Right atrium auricular region (tissue), 2 donors: ENCODE data around the gene FABP2. TPM values are rescaled to one million over a fixed set of nuclear protein-coding genes. Genes with fewer than 3 reads are reported as not detected.
A peak's percentile ranks its signal among the peaks of the same experiment; 100 is the strongest.

ENCODE experiments used
- DNase-seq: peaks from one replicate; pipeline ENCODE4 v3.0.0-alpha.2; 2019; ENCODE audit warnings: low spot score
- H3K27ac ChIP-seq, 2 donors: fragments of 200-600 bp; sonication (generic); 1 replicate in 1 of 2; 2 replicates in 1 of 2; pipeline ENCODE4 v1.5.1; 2016 to 2019
- H3K27me3 ChIP-seq, 2 donors: fragments of 200-600 bp; sonication (generic); one replicate each; pipeline versions ENCODE4 v1.5.1 to v1.6.0; 2017 to 2019
- H3K36me3 ChIP-seq: fragments of 200-600 bp; sonication (generic); one replicate; pipeline ENCODE4 v1.5.1; 2016
- H3K4me1 ChIP-seq, 2 donors: fragments of 200-600 bp; sonication (generic); one replicate each; pipeline versions ENCODE4 v1.5.1 to v1.6.0; 2017 to 2019
- H3K4me3 ChIP-seq, 2 donors: fragments of 200-600 bp; sonication (generic); 1 replicate in 1 of 2; 2 replicates in 1 of 2; pipeline ENCODE4 v1.5.1; 2017 to 2019; ENCODE audit warnings: mild to moderate bottlenecking in 1 of 2, moderate library complexity in 1 of 2
- H3K9me3 ChIP-seq, 2 donors: fragments of 200-600 bp; sonication (generic); one replicate each; pipeline ENCODE4 v1.5.1; 2019
- total RNA-seq, 2 donors: library from RNA; depleted of rRNA; stranded (reverse); fragments of >200 nt; gene quantifications; one replicate each; pipeline ENCODE4 v1.1.0, GENCODE V29; 2016
- TF ChIP-seq, protein P1 (sequence below), 2 donors: fragments of 200-600 bp; sonication (generic); IDR thresholded peaks; one replicate each; pipeline ENCODE4 v1.5.1; 2019; ENCODE audit warnings: antibody characterized with exemption in 2 of 2

The FABP2 gene
- total RNA-seq, 2 donors from 2014 or later: 0.48 TPM; not detected in 1

DNA sequence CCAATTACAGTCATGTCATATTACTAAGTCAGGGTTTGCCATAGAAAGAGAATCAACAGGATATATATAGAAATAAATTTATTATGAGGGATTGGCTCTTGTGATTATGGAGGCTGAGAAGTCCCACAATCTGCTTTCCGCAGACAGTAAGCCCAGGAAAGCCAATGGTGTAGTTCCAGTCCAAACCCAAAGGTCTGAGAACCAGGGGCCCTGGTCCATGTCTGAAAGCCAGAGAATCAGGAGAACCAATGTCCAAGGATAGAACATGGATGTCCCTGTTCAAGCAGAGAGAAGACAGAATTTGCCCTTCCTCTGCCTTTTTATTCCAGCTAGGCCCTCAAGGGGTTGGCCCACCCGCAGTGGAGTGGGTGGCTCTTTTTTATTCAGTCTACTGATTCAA is 25.6 kb downstream of the FABP2 start:
- no peak for DNase-seq
- Histone ChIP-seq H3K36me3 (peaks cover 49% of the 10 kb centered on the region), H3K9me3 (no peaks in the 10 kb centered on the region)

DNA sequence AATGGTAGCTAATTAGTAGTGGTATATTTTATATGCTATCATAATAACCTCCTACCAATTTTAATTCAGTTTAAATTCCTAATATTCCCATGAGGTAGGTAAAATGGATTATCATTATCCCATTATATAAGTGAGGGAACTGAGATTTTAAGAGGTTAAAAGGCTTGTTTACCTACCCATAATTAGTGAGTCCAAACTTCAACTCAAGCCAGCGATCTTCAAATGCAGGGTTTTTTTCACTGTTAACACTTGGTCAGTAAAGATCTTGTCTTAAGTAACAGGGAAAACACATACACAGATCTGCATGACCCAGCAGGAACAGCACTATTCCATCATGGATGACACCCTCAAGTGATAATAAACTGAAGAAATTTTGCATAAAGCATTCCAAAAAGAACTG is 31.3 kb downstream of the FABP2 start:
- H3K27ac ChIP-seq: no peak overlapping the region

More for the DNA sequence above, 25.6 kb downstream of the FABP2 start:
- Histone ChIP-seq H3K27ac (no peak overlapping the region), H3K4me1 (peaks cover 0 to 26% of the 10 kb centered on the region in 2 donors), H3K27me3 (no peaks in the 10 kb centered on the region), H3K4me3 (no peak overlapping the region)
- TF ChIP-seq, protein P1, sequence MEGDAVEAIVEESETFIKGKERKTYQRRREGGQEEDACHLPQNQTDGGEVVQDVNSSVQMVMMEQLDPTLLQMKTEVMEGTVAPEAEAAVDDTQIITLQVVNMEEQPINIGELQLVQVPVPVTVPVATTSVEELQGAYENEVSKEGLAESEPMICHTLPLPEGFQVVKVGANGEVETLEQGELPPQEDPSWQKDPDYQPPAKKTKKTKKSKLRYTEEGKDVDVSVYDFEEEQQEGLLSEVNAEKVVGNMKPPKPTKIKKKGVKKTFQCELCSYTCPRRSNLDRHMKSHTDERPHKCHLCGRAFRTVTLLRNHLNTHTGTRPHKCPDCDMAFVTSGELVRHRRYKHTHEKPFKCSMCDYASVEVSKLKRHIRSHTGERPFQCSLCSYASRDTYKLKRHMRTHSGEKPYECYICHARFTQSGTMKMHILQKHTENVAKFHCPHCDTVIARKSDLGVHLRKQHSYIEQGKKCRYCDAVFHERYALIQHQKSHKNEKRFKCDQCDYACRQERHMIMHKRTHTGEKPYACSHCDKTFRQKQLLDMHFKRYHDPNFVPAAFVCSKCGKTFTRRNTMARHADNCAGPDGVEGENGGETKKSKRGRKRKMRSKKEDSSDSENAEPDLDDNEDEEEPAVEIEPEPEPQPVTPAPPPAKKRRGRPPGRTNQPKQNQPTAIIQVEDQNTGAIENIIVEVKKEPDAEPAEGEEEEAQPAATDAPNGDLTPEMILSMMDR (IDR thresholded peaks at IDR 0.05): no peak

DNA sequence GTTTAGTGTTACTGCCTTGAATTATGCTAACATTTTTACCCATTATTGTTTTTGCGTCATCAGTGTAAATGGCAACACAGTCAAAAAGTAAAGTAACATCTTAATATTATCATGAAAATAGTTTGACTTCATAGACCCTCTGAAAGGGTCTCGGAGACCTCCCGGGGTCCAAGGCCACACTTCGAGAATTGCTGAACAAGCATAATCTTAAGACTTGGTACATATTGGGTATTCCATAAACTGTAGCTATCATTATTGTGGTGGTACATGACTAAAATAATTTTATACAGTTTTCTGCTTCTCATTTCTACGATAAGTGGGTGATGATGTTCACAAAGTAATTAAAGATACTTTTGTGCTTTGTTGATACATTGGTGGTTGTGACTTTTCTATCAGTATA is 32.6 kb downstream of the FABP2 start:
- H3K27me3 ChIP-seq: no peaks in the 10 kb centered on the region
- H3K9me3 ChIP-seq: no peaks in the 10 kb centered on the region
- H3K27ac ChIP-seq: no peak overlapping the region
- H3K4me3 ChIP-seq: no peak overlapping the region
- no peak for DNase-seq
- peaks cover 0 to 20% of the 10 kb centered on the region in 2 donors for H3K4me1 ChIP-seq
- H3K36me3 ChIP-seq: peaks cover 37% of the 10 kb centered on the region
- TF ChIP-seq, protein P1 (IDR thresholded peaks at IDR 0.05): no peak

More for the DNA sequence above, 31.3 kb downstream of the FABP2 start:
- H3K27me3 ChIP-seq: no peaks in the 10 kb centered on the region
- TF ChIP-seq, protein P1 (IDR thresholded peaks at IDR 0.05): no peak
- DNase-seq: no peak
- peaks cover 39% of the 10 kb centered on the region for H3K36me3 ChIP-seq
- no peaks in the 10 kb centered on the region for H3K9me3 ChIP-seq
- no peak overlapping the region for H3K4me3 ChIP-seq
- peaks cover 0 to 7% of the 10 kb centered on the region in 2 donors for H3K4me1 ChIP-seq

DNA sequence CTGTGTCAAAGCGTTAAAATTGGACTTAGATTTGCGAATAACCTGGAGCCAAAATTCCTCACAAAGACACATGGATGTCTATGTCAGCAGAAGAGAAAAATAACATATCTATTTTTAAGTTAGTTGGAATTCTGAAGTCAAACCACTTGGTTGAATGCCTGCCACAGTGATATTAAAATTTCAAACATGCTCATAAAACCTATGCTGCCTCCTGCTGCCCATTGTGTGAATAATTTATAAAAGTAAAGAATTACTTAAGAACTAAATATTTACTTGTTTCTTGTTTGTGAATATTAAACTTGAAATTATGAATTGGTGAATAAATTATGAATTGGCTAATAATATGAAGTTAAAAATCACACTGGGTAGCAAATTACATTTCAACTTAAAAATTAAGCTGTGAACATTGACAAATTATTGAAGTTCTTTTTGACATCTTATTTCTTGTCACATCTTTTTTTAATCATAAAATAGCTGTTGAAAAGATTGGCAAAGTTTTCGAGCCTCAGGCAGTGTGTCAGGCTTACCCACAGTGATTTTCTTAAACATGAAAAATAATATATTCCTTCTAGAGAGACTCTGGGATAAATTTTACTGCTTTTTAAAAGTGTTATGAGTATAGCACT is 35.4 kb downstream of the FABP2 start:
- no peak for DNase-seq
- peaks cover 19% of the 10 kb centered on the region for H3K36me3 ChIP-seq
- peaks cover 0 to 35% of the 10 kb centered on the region in 2 donors for H3K4me1 ChIP-seq
- H3K27ac ChIP-seq: peak overlapping the region; percentile 43 to 59
- TF ChIP-seq, protein P1 (IDR thresholded peaks at IDR 0.05): peak; percentile 58 to 76
- H3K9me3 ChIP-seq: no peaks in the 10 kb centered on the region
- no peaks in the 10 kb centered on the region for H3K27me3 ChIP-seq
- no peak overlapping the region for H3K4me3 ChIP-seq

DNA sequence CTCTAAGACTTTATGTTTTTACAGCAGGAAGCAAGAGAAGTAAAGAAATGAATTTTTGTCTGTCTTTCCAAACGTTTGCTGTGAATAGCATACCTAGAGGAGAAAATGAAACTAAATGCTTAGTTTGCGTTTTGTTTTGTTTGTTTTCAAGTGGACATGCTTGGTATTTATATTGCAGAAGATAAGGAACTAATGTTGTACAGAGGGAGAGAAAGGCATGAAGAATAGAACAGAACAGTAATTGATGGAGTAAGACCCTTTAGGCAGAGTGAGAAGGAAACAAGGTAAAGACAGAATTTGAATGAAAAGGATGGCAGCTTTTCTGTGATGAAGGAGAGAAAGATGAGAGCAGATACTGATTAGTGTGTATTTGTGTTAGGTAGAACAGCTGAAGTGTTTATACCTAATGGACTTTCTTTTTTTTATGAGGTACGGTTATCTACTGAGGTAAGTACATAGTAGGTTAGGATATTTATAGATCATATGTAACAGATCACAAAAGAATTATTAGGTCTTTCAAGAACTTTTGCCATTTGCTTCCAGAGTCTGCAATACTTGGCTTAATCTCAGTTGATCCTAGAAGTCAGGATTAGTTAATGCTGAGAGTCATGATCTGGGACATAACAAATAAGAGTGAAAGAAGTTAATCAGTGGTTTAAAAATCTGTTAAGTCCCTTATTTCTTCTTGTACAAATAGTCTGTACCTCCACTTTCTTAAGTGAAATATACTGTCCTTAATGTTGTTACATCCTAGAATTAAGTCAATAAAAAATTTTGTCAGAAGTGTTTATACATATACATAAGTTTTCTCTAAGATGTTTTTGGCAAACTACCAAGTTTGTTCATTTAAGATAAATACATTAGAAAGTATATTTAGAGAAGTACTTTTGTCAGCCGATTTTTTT is 36.8 kb downstream of the FABP2 start:
- Histone ChIP-seq H3K4me3 (no peak overlapping the region), H3K27me3 (no peaks in the 10 kb centered on the region), H3K36me3 (peaks cover 20% of the 10 kb centered on the region), H3K27ac (peak overlapping the region; percentile 43 to 59), H3K9me3 (no peaks in the 10 kb centered on the region), H3K4me1 (peaks cover 0 to 35% of the 10 kb centered on the region in 2 donors)
- TF ChIP-seq, protein P1 (IDR thresholded peaks at IDR 0.05): no peak
- DNase-seq: no peak
